ENCODE results near the gene GRIN2A. TPM values are rescaled to one million over a fixed set of nuclear protein-coding genes. Genes with fewer than 3 reads are reported as not detected.

Gene GRIN2A
- total and polyA plus RNA-seq, 2 of the 8 experiments (the other 6 are each of a cell fraction or from before 2014, with no cell fraction given): 0.18 to 1.8 TPM

GRCh38 chr16:10121491-10121890, 60.7 kb downstream of the GRIN2A start:
- H3K4me1 ChIP-seq (replicated peaks in 1 of 4; ENCODE audit: control insufficient read depth in 3 of 4, insufficient read depth in 4 of 4, low read length in 3 of 4): peaks cover 0 to 7% (median 0%) of the 10 kb centered on the region in 4 experiments; a peak in 2 of 7 replicates
- FAIRE-seq (no peak), DNase-seq (ENCODE audit: low read depth in 1 of 2, low spot score in 2 of 2) (no peak)
- H3K14ac ChIP-seq (ENCODE audit: insufficient read length): no peak overlapping the region
- H3K27ac ChIP-seq (ENCODE audit: low read depth, low read length): no peak overlapping the region
- no peak overlapping the region for H3K4me2 ChIP-seq (ENCODE audit: insufficient read depth in 1 of 2, low read depth in 2 of 2, low read length in 2 of 2)
- no peak overlapping the region for H2AK5ac ChIP-seq (ENCODE audit: low read depth, low read length)
- H3K18ac ChIP-seq (ENCODE audit: extremely low read depth, low read length): no peak overlapping the region
- H4K8ac ChIP-seq (ENCODE audit: extremely low read depth, insufficient read depth, low read length): no peak overlapping the region
- no peak overlapping the region for H4K91ac ChIP-seq (replicated peaks; ENCODE audit: insufficient read length, low read length)
- H2BK12ac ChIP-seq (ENCODE audit: low read depth, low read length): no peak overlapping the region
- no peak overlapping the region for H3K56ac ChIP-seq (replicated peaks; ENCODE audit: insufficient read length, low read depth, low read length)
- no peaks in the 10 kb centered on the region for H3K79me1 ChIP-seq (ENCODE audit: low read depth, low read length)
- H3K79me2 ChIP-seq (ENCODE audit: control insufficient read depth in 1 of 2, insufficient read depth in 2 of 2, low read length in 2 of 2): no peaks in the 10 kb centered on the region
- H2BK15ac ChIP-seq (ENCODE audit: low read length): no peak overlapping the region
- no peak overlapping the region for H3K4ac ChIP-seq (replicated peaks; ENCODE audit: insufficient read length, low read depth, low read length)
- H2BK20ac ChIP-seq (ENCODE audit: low read length): no peak overlapping the region
- no peaks in the 10 kb centered on the region; a peak in 1 of 7 replicates for H3K27me3 ChIP-seq (replicated peaks in 1 of 4; ENCODE audit: control insufficient read depth in 3 of 4, extremely low read depth in 1 of 4, insufficient read depth in 3 of 4, low read length in 3 of 4)
- no peak overlapping the region for H2BK5ac ChIP-seq (ENCODE audit: low read depth, low read length)
- H3K36me3 ChIP-seq (ENCODE audit: control insufficient read depth in 2 of 4, insufficient read depth in 4 of 4, low read length in 3 of 4): no peaks in the 10 kb centered on the region
- no peak overlapping the region for H4K5ac ChIP-seq (ENCODE audit: insufficient read length, low read depth, low read length)
- ChIA-PET CTCF (ENCODE audit: partially characterized antibody) (interaction anchor here (1.1 to 2.1 kb wide), 3 partner anchors 15 to 43 kb away, joined by 3 to 5 read pairs (median 5); no protein-coding TSS in a partner anchor), POLR2A (ENCODE audit: partially characterized antibody) (interaction anchor here (0.7 to 1.5 kb wide), 2 partner anchors 10 to 21 kb away, joined by 3 read pairs; no protein-coding TSS in a partner anchor)
- no peak overlapping the region for H3K23ac ChIP-seq (ENCODE audit: insufficient read length)
- H3K9ac ChIP-seq (replicated peaks in 1 of 4; ENCODE audit: extremely low read depth in 1 of 4, low read depth in 3 of 4, low read length in 3 of 4): no peak overlapping the region
- H4K20me1 ChIP-seq (replicated peaks in 1 of 2; ENCODE audit: control insufficient read depth in 1 of 2, insufficient read depth in 2 of 2, low read length in 2 of 2): no peaks in the 10 kb centered on the region
- H3K23me2 ChIP-seq (ENCODE audit: low read depth, low read length): no peaks in the 10 kb centered on the region
- no peaks in the 10 kb centered on the region for H3K9me3 ChIP-seq (ENCODE audit: insufficient read depth in 2 of 2, low read depth in 1 of 2, low read length in 1 of 2)
- no peak overlapping the region for H3K4me3 ChIP-seq (ENCODE audit: extremely low read depth in 1 of 4, insufficient read depth in 2 of 4, low read depth in 3 of 4, low read length in 4 of 4)
- WGBS, 2 experiments (ENCODE audit: extremely low coverage in 1 of 2, insufficient coverage in 1 of 2, insufficient read length in 1 of 2, insufficient replicate concordance in 2 of 2, low coverage in 1 of 2, low lambda C conversion rate in 2 of 2, missing lambda C conversion rate in 1 of 2): 63% methylated on average over 2 of the region's 2 CpGs; no CpG with 5 or more reads in 1 of the 2 experiments
- no peak overlapping the region for H2BK120ac ChIP-seq (replicated peaks; ENCODE audit: low read depth, low read length)
- no peak overlapping the region for H2AFZ ChIP-seq (ENCODE audit: low read length)
- TF ChIP-seq SIX5 (IDR thresholded peaks at IDR 0.05; ENCODE audit: low read depth, low read length) (no peak), ATF3 (IDR thresholded peaks at IDR 0.05; ENCODE audit: insufficient read depth, low read depth, low read length) (no peak), CTBP2 (IDR thresholded peaks at IDR 0.05; ENCODE audit: borderline replicate concordance, insufficient read depth, insufficient read length, low read length) (no peak), JUND (IDR thresholded peaks at IDR 0.05; ENCODE audit: low read length) (no peak), GABPA (IDR thresholded peaks at IDR 0.05; ENCODE audit: borderline replicate concordance, insufficient read depth, low read length) (no peak), CREB1 (IDR thresholded peaks at IDR 0.05) (no peak), POLR2AphosphoS5 (IDR thresholded peaks at IDR 0.05; ENCODE audit: low read depth, low read length) (no peak), RBBP5 (IDR thresholded peaks at IDR 0.05; ENCODE audit: borderline replicate concordance, low read depth, low read length) (no peak), MAX (IDR thresholded peaks at IDR 0.05) (no peak), KDM5A (IDR thresholded peaks at IDR 0.05; ENCODE audit: low read length) (no peak), KDM4A (IDR thresholded peaks at IDR 0.05; ENCODE audit: low read depth, low read length, severe bottlenecking) (no peak), SP4 (IDR thresholded peaks at IDR 0.05; ENCODE audit: low read length) (no peak), ZNF274 (IDR thresholded peaks at IDR 0.05; ENCODE audit: borderline replicate concordance, extremely low read depth, low read length) (no peak), TCF12 (IDR thresholded peaks at IDR 0.05; ENCODE audit: low read depth, low read length) (no peak), BRCA1 (IDR thresholded peaks at IDR 0.05; ENCODE audit: low read depth, low read length) (no peak)
